Measurements from ENCODE around the gene ENO3. TPM values are rescaled to one million over a fixed set of nuclear protein-coding genes. Genes with fewer than 3 reads are reported as not detected.

Gene ENO3
- total RNA-seq, 2 experiments from 2014 or later: 14.6 to 79.4 TPM

GRCh38 chr17:4939796-4940554 is 10.9 kb upstream of the ENO3 start, which contains the start of the genes RNF167 and SLC25A11:
Gene RNF167, plus strand, starts transcription at chr17:4940268. Its CDS starts 642 bp downstream, at chr17:4940910.
Gene SLC25A11, minus strand, starts transcription at chr17:4940046. Its CDS starts 136 bp downstream, at chr17:4939910.
- Histone ChIP-seq H3K27ac (ENCODE audit: low read depth, low read length, poor library complexity, severe bottlenecking) (peak within 1 kb of the TSS; percentile 90), H3K9me3 (ENCODE audit: low read length) (no peaks in the 10 kb centered on the region), H3K4me1 (ENCODE audit: insufficient read depth, low read length, poor library complexity, severe bottlenecking) (peaks cover 49% of the 10 kb centered on the region), H3K4me3 (ENCODE audit: low read depth, low read length, poor library complexity, severe bottlenecking) (peak within 1 kb of the TSS; percentile 95), H3K4me2 (ENCODE audit: low read length) (peak within 1 kb of the TSS; percentile 97), H3K36me3 (ENCODE audit: insufficient read depth, low read length) (peaks cover 77% of the 10 kb centered on the region), H2AFZ (ENCODE audit: low read length) (peak within 1 kb of the TSS; percentile 53), H4K20me1 (ENCODE audit: insufficient read depth, low read length) (0 out of 2 replicates have a peak, but pooled peaks cover 1% of the 10 kb centered on the region), H3K9me2 (ENCODE audit: insufficient read depth, low read length) (no peaks in the 10 kb centered on the region), H3K79me2 (ENCODE audit: insufficient read depth, low read depth, low read length) (peaks cover 56% of the 10 kb centered on the region)
- DNase-seq (ENCODE audit: low spot score): peak; percentile 100
- no TSS peak for BruUV-seq (replicated peaks)
- no peak for TF ChIP-seq CTCF (conservative IDR thresholded peaks at IDR 0.05; ENCODE audit: low read length)
- ChIA-PET CTCF (ENCODE audit: unreplicated experiment) (no interaction called here), POLR2A (interaction anchor here (0.6 to 2.4 kb wide), 9 partner anchors 11 to 1033 kb away, joined by 3 to 20 read pairs (median 4); partner anchors contain the start of genes ENO3 and SPAG7)
- intact Hi-C loops (cut with micrococcal nuclease; ENCODE audit: unreplicated experiment): loop anchor here (10.0 kb wide), 1 partner anchor 255 kb away; the partner anchor contains the start of gene ZNF594

GRCh38 chr17:4940555-4941318 is 10.2 kb upstream of the ENO3 start:
- H3K9me3 ChIP-seq (ENCODE audit: low read length): no peaks in the 10 kb centered on the region
- H3K4me1 ChIP-seq (ENCODE audit: insufficient read depth, low read length, poor library complexity, severe bottlenecking): peaks cover 57% of the 10 kb centered on the region
- peaks cover 64% of the 10 kb centered on the region for H3K79me2 ChIP-seq (ENCODE audit: insufficient read depth, low read depth, low read length)
- ChIA-PET POLR2A (interaction anchor here (0.6 to 2.4 kb wide), 6 partner anchors 11 to 1033 kb away, joined by 3 to 20 read pairs (median 4); partner anchors contain the start of genes ENO3 and SPAG7), CTCF (ENCODE audit: unreplicated experiment) (no interaction called here)
- peaks cover 81% of the 10 kb centered on the region for H3K36me3 ChIP-seq (ENCODE audit: insufficient read depth, low read length)
- H2AFZ ChIP-seq (ENCODE audit: low read length): peak overlapping the region; percentile 42; the same call in 1 of the 2 replicates
- peak; percentile 64 for DNase-seq (ENCODE audit: low spot score)
- intact Hi-C loops (cut with micrococcal nuclease; ENCODE audit: unreplicated experiment): loop anchor here (10.0 kb wide), 1 partner anchor 254 kb away; the partner anchor contains the start of gene ZNF594
- BruUV-seq (replicated peaks): TSS peak; percentile 91
- H3K4me3 ChIP-seq (ENCODE audit: low read depth, low read length, poor library complexity, severe bottlenecking): peak overlapping the region; percentile 95
- peak overlapping the region; percentile 90 for H3K27ac ChIP-seq (ENCODE audit: low read depth, low read length, poor library complexity, severe bottlenecking)
- peak overlapping the region; percentile 97 for H3K4me2 ChIP-seq (ENCODE audit: low read length)
- H3K9me2 ChIP-seq (ENCODE audit: insufficient read depth, low read length): no peaks in the 10 kb centered on the region
- no peak for TF ChIP-seq CTCF (conservative IDR thresholded peaks at IDR 0.05; ENCODE audit: low read length)
- no peak for TF ChIP-seq EZH2phosphoT487 (IDR thresholded peaks at IDR 0.05; ENCODE audit: borderline replicate concordance, low read depth, low read length)
- H4K20me1 ChIP-seq (ENCODE audit: insufficient read depth, low read length): 0 out of 2 replicates have a peak, but pooled peaks cover 8% of the 10 kb centered on the region

Data from OCI-LY7 (cell line).